HepG2 (cell line): Measurements from ENCODE around the gene QSOX1. TPM values are rescaled to one million over a fixed set of nuclear protein-coding genes. Genes with fewer than 3 reads are reported as not detected.

ENCODE experiments used
- AGO2 ChIP-seq: fragments of 200-400 bp; formaldehyde crosslinking; optimal IDR thresholded peaks from 2 replicates; pipeline ENCODE3; 2017; ENCODE audit warnings: mild to moderate bottlenecking, low read depth, low read length, moderate library complexity
- ARID3A ChIP-seq: IDR thresholded peaks from 2 replicates; pipeline ENCODE4 v1.6.1; 2012; ENCODE audit warnings: low read depth, low read length, improper control_type of control experiment
- BCL6 ChIP-seq: IDR thresholded peaks from 2 replicates; pipeline ENCODE4 v1.6.1; 2016; ENCODE audit warnings: missing genetic modification reagents, missing compliant biosample characterization
- HNRNPLL ChIP-seq: fragments of 200-400 bp; formaldehyde crosslinking; IDR thresholded peaks from 2 replicates; pipeline ENCODE4 v1.6.1; 2017; ENCODE audit warnings: mild to moderate bottlenecking, low read depth, low read length; ENCODE audit not compliant: poor library complexity, severe bottlenecking
- HOXA5 ChIP-seq: sonication (generic); formaldehyde crosslinking; IDR thresholded peaks from 2 replicates; pipeline ENCODE4 v1.4.0; 2020; ENCODE audit warnings: missing genetic modification reagents
- NCOA2 ChIP-seq: sonication (generic); formaldehyde crosslinking; IDR thresholded peaks from 2 replicates; pipeline ENCODE4 v1.8.0; 2022; ENCODE audit warnings: inconsistent platforms
- NFE2L2 ChIP-seq: fragments of 150-350 bp; IDR thresholded peaks from 2 replicates; pipeline ENCODE4 v1.6.1; 2014; ENCODE audit warnings: low read length
- NFKBIZ ChIP-seq: IDR thresholded peaks from 2 replicates; pipeline ENCODE4 v1.6.1; 2018; ENCODE audit warnings: missing genetic modification reagents, missing compliant biosample characterization
- PBX2 ChIP-seq: IDR thresholded peaks from 2 replicates; pipeline ENCODE4 v1.6.1; 2016; ENCODE audit warnings: control low read depth
- PHF8 ChIP-seq: sonication (generic); formaldehyde crosslinking; IDR thresholded peaks from 2 replicates; pipeline ENCODE4 v1.5.0; 2020; ENCODE audit warnings: missing genetic modification reagents
- RARG ChIP-seq: sonication (generic); formaldehyde crosslinking; IDR thresholded peaks from 2 replicates; pipeline ENCODE4 v1.4.0; 2020; ENCODE audit warnings: low read depth, mild to moderate bottlenecking, missing genetic modification reagents
- RBM39 ChIP-seq: fragments of 200-400 bp; formaldehyde crosslinking; IDR thresholded peaks from one replicate; pipeline ENCODE4 v1.6.1; 2018; ENCODE audit warnings: antibody characterized with exemption, mild to moderate bottlenecking, low read depth, low read length; ENCODE audit not compliant: poor library complexity, severe bottlenecking
- SAP130 ChIP-seq: IDR thresholded peaks from 2 replicates; pipeline ENCODE4 v1.6.1; 2016; ENCODE audit warnings: low read depth
- SOX6 ChIP-seq, 2 experiments: fragments of 450-650 bp in 1 of 2; sonication (generic) in 1 of 2; formaldehyde crosslinking in 1 of 2; IDR thresholded peaks; 2 replicates each; pipeline versions ENCODE4 v1.4.0 to v1.6.1; 2017 to 2020; ENCODE audit warnings: antibody characterized with exemption in 1 of 2, mild to moderate bottlenecking in 1 of 2, missing genetic modification reagents in 1 of 2
- YEATS4 ChIP-seq: sonication (generic); formaldehyde crosslinking; IDR thresholded peaks from 2 replicates; pipeline ENCODE4 v1.4.0; 2020; ENCODE audit warnings: missing genetic modification reagents, borderline replicate concordance
- ZNF350 ChIP-seq: sonication (generic); formaldehyde crosslinking; IDR thresholded peaks from 2 replicates; pipeline ENCODE4 v1.4.0; 2020; ENCODE audit warnings: mild to moderate bottlenecking, low read depth, missing genetic modification reagents, borderline replicate concordance
- ZNF841 ChIP-seq: sonication (generic); formaldehyde crosslinking; IDR thresholded peaks from 2 replicates; pipeline ENCODE4 v1.8.1; 2023; ENCODE audit warnings: missing genetic modification reagents, borderline replicate concordance
- polyA plus RNA-seq, 8 experiments: library from polyadenylated mRNA; depleted of rRNA in 3 of 8; stranded (reverse) in 7 of 8; unstranded in 1 of 8; fragments of >200 nt; fragmentation: Illumina TruSeq in 4 of 8; extraction: Trizol in 4 of 8; gene quantifications; 2 replicates each; pipeline versions ENCODE4 v1.2.1 to v1.2.3, GENCODE V29; 2011 to 2016; ENCODE audit warnings: low read depth in 4 of 8, missing spikeins in 1 of 8, mixed read lengths in 1 of 8; ENCODE audit not compliant: insufficient read depth in 1 of 8
- total RNA-seq, 5 experiments: library from RNA; depleted of rRNA; stranded (reverse); fragments of >200 nt; fragmentation: Illumina TruSeq; extraction: Trizol; gene quantifications; 2 replicates each; pipeline ENCODE4 v1.2.3, GENCODE V29; 2016; ENCODE audit warnings: low read depth in 1 of 5
- TF ChIP-seq, protein P1 (sequence below): sonication (generic); formaldehyde crosslinking; IDR thresholded peaks from 2 replicates; pipeline ENCODE4 v1.4.0; 2020; ENCODE audit warnings: mild to moderate bottlenecking, missing genetic modification reagents
- TF ChIP-seq, protein P2 (sequence below): sonication (generic); formaldehyde crosslinking; IDR thresholded peaks from 2 replicates; pipeline ENCODE4 v1.5.0; 2020; ENCODE audit warnings: mild to moderate bottlenecking, missing genetic modification reagents, moderate library complexity
- TF ChIP-seq, protein P3 (sequence below): sonication (generic); formaldehyde crosslinking; IDR thresholded peaks from 2 replicates; pipeline ENCODE4 v1.5.0; 2020; ENCODE audit warnings: missing genetic modification reagents, mild to moderate bottlenecking, borderline replicate concordance

QSOX1 gene
- total and polyA plus RNA-seq, 2 of the 13 experiments (the other 11 are each of a cell fraction or from before 2014, with no cell fraction given), result 6.8 to 40.2 TPM

DNA sequence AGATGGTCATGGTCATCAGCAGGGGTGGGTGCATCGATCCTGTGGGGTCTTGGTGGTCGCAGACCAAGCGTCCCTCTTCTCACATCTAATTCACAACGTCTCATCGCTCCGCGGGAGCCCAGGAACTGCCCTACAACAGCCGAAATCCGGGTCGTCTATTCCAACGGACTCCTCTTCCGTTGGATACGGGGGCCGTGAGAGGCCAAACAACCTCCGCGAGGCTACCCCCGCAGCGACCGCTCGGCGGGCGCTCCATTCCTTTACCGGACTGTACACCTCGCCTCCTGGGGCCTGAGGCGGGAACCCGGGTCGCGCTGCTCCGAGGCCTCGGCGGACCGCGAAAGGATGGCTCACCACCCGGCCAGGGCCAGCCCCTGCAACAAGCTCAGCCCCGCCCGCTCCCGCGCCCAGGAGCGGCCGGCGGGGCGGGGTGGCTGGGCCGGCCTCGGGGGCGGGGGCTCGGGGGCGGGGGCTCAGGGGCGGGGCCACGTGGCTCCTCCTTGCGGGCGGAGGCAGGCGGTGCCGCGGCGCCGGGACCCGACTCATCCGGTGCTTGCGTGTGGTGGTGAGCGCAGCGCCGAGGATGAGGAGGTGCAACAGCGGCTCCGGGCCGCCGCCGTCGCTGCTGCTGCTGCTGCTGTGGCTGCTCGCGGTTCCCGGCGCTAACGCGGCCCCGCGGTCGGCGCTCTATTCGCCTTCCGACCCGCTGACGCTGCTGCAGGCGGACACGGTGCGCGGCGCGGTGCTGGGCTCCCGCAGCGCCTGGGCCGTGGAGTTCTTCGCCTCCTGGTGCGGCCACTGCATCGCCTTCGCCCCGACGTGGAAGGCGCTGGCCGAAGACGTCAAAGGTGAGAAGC lies at the start of gene QSOX1 (continued):
- TF ChIP-seq, protein P1, sequence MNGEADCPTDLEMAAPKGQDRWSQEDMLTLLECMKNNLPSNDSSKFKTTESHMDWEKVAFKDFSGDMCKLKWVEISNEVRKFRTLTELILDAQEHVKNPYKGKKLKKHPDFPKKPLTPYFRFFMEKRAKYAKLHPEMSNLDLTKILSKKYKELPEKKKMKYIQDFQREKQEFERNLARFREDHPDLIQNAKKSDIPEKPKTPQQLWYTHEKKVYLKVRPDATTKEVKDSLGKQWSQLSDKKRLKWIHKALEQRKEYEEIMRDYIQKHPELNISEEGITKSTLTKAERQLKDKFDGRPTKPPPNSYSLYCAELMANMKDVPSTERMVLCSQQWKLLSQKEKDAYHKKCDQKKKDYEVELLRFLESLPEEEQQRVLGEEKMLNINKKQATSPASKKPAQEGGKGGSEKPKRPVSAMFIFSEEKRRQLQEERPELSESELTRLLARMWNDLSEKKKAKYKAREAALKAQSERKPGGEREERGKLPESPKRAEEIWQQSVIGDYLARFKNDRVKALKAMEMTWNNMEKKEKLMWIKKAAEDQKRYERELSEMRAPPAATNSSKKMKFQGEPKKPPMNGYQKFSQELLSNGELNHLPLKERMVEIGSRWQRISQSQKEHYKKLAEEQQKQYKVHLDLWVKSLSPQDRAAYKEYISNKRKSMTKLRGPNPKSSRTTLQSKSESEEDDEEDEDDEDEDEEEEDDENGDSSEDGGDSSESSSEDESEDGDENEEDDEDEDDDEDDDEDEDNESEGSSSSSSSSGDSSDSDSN (CRISPR knock-in tag), result peak; percentile 81
- TF ChIP-seq PHF8 (peak; percentile 70), YEATS4 (CRISPR knock-in tag) (peak; percentile 45; the same call in 1 of the 2 replicates), AGO2 (no peak), ARID3A (no peak), ZNF841 (CRISPR knock-in tag) (0 out of 2 replicates have a peak, but pooled peaks have one; percentile 37), HNRNPLL (peak; percentile 86), RBM39 (no peak), HOXA5 (CRISPR knock-in tag) (peak; percentile 65; the same call in 1 of the 2 replicates), RARG (no peak), SAP130 (CRISPR knock-in tag) (peak; percentile 58), PBX2 (no peak), NFE2L2 (no peak), NCOA2 (CRISPR knock-in tag) (no peak), BCL6 (CRISPR knock-in tag) (no peak), NFKBIZ (CRISPR knock-in tag) (no peak), SOX6 (IDR thresholded peaks at IDR 0.05) (no peak), SOX6 (CRISPR knock-in tag; IDR thresholded peaks at IDR 0.05) (no peak; the same call in 1 of the 2 replicates), ZNF350 (CRISPR knock-in tag) (no peak)
- TF ChIP-seq, protein P2, sequence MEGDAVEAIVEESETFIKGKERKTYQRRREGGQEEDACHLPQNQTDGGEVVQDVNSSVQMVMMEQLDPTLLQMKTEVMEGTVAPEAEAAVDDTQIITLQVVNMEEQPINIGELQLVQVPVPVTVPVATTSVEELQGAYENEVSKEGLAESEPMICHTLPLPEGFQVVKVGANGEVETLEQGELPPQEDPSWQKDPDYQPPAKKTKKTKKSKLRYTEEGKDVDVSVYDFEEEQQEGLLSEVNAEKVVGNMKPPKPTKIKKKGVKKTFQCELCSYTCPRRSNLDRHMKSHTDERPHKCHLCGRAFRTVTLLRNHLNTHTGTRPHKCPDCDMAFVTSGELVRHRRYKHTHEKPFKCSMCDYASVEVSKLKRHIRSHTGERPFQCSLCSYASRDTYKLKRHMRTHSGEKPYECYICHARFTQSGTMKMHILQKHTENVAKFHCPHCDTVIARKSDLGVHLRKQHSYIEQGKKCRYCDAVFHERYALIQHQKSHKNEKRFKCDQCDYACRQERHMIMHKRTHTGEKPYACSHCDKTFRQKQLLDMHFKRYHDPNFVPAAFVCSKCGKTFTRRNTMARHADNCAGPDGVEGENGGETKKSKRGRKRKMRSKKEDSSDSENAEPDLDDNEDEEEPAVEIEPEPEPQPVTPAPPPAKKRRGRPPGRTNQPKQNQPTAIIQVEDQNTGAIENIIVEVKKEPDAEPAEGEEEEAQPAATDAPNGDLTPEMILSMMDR (CRISPR knock-in tag), result peak; percentile 26; the same call in 1 of the 2 replicates
- TF ChIP-seq, protein P3, sequence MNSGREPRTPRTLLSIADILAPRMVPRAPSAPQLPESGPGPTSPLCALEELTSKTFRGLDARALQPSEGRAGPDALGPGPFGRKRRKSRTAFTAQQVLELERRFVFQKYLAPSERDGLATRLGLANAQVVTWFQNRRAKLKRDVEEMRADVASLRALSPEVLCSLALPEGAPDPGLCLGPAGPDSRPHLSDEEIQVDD (CRISPR knock-in tag), result no peak
